B cell (primary cell): ENCODE results near the gene STEAP4. TPM values are rescaled to one million over a fixed set of nuclear protein-coding genes. Genes with fewer than 3 reads are reported as not detected.

Experiments used
- ATAC-seq: fragments of 200-7000 bp; cut with Tn5 transposase; one replicate; pipeline ENCODE4 v1.10.0; 2021; ENCODE audit warnings: low read depth, mild to moderate bottlenecking, moderate number of reproducible peaks, moderate library complexity
- CTCF ChIA-PET: fragments of 350-600 bp; sonication (Branson Sonifier 250); formaldehyde crosslinking; loops from one replicate; lab custom pipeline; 2021; ENCODE audit warnings: antibody characterized with exemption, inconsistent platforms; lab: Charles Lee
- POLR2A ChIA-PET: fragments of 350-600 bp; sonication (Branson Sonifier 250); formaldehyde crosslinking; loops from one replicate; lab custom pipeline; 2021; ENCODE audit warnings: antibody characterized with exemption; lab: Charles Lee
- DNase-seq: peaks from one replicate; pipeline ENCODE4 v3.0.0; 2013
- H2AFZ ChIP-seq: 2 replicates; pipeline ENCODE4 v1.6.1; 2012; ENCODE audit warnings: mild to moderate bottlenecking, low read depth, low read length; ENCODE audit not compliant: insufficient read depth, poor library complexity, severe bottlenecking
- H3K27ac ChIP-seq, 2 donors: 1 replicate in 1 of 2; 2 replicates in 1 of 2; pipeline ENCODE4 v1.5.1; 2012 to 2013; ENCODE audit warnings: low read length in 2 of 2, mild to moderate bottlenecking in 2 of 2, moderate library complexity in 1 of 2
- H3K27me3 ChIP-seq, 4 experiments: fragments of 200-600 bp in 1 of 4; sonication (generic) in 1 of 4; replicated peaks in 1 of 4; 1 replicate in 2 of 4; 2 replicates in 2 of 4; pipeline versions ENCODE4 v1.6.1 to v1.7.0; 2013 to 2016; ENCODE audit warnings: low read length in 3 of 4, mild to moderate bottlenecking in 2 of 4, mixed read lengths in 1 of 4, moderate library complexity in 1 of 4; ENCODE audit not compliant: insufficient read depth in 4 of 4, control insufficient read depth in 3 of 4; ENCODE audit errors: control extremely low read depth in 1 of 4
- H3K36me3 ChIP-seq, 2 experiments: replicated peaks in 1 of 2; 1 replicate in 1 of 2; 2 replicates in 1 of 2; pipeline versions ENCODE4 v1.6.1 to v1.7.1; 2013; ENCODE audit warnings: low read length in 1 of 2; ENCODE audit not compliant: insufficient read depth in 2 of 2, control insufficient read depth in 1 of 2; ENCODE audit errors: control extremely low read depth in 1 of 2, extremely low read depth in 1 of 2
- H3K4me1 ChIP-seq, 2 donors: fragments of 200-600 bp in 1 of 2; sonication (generic) in 1 of 2; 1 replicate in 1 of 2; 2 replicates in 1 of 2; pipeline versions ENCODE4 v1.5.1 to v1.6.1; 2013 to 2017; ENCODE audit warnings: low read length in 2 of 2; ENCODE audit not compliant: control insufficient read depth in 2 of 2, insufficient read depth in 2 of 2
- H3K4me2 ChIP-seq: replicated peaks from 2 replicates; pipeline ENCODE3; 2012; ENCODE audit warnings: mild to moderate bottlenecking, low read depth, low read length; ENCODE audit not compliant: poor library complexity, severe bottlenecking
- H3K4me3 ChIP-seq, 5 experiments: fragments of 200-600 bp in 1 of 5; sonication (generic) in 1 of 5; 1 replicate in 3 of 5; 2 replicates in 2 of 5; pipeline versions ENCODE4 v1.5.1 to v1.7.0; 2011 to 2016; ENCODE audit warnings: low read length in 4 of 5, mild to moderate bottlenecking in 4 of 5, low read depth in 2 of 5, control low read depth in 1 of 5, moderate library complexity in 1 of 5; ENCODE audit not compliant: insufficient read depth in 1 of 5; ENCODE audit errors: control extremely low read depth in 1 of 5, extremely low read depth in 1 of 5
- H3K79me2 ChIP-seq: fragments of 200-600 bp; sonication (generic); one replicate; pipeline ENCODE4 v1.6.0; 2016; ENCODE audit warnings: low read length; ENCODE audit not compliant: control insufficient read depth, insufficient read depth
- H3K9ac ChIP-seq: fragments of 200-600 bp; sonication (generic); 2 replicates; pipeline ENCODE4 v1.6.1; 2017; ENCODE audit warnings: mild to moderate bottlenecking, low read length, moderate library complexity
- H3K9me3 ChIP-seq, 3 donors: one replicate each; pipeline versions ENCODE4 v1.6.1 to v1.7.1; 2013; ENCODE audit warnings: low read length in 2 of 3; ENCODE audit not compliant: control insufficient read depth in 2 of 3, insufficient read depth in 1 of 3; ENCODE audit errors: control extremely low read depth in 1 of 3
- H4K20me1 ChIP-seq: 2 replicates; pipeline ENCODE4 v1.6.0; 2012; ENCODE audit warnings: mild to moderate bottlenecking, low read length; ENCODE audit not compliant: insufficient read depth, control insufficient read depth, poor library complexity, severe bottlenecking
- H3K27ac Mint-ChIP-seq: one replicate; pipeline ENCODE4 v1.8.0; 2021; ENCODE audit warnings: mixed read lengths
- H3K27me3 Mint-ChIP-seq: one replicate; pipeline ENCODE4 v1.8.0; 2021; ENCODE audit warnings: mixed read lengths
- H3K4me1 Mint-ChIP-seq: one replicate; pipeline ENCODE4 v1.8.0; 2021; ENCODE audit warnings: mixed read lengths
- H3K4me3 Mint-ChIP-seq: one replicate; pipeline ENCODE4 v1.8.0; 2021; ENCODE audit warnings: mixed read lengths
- H3K9me3 Mint-ChIP-seq: one replicate; pipeline ENCODE4 v1.8.0; 2022; ENCODE audit warnings: mixed read lengths; ENCODE audit not compliant: insufficient read depth
- CTCF ChIP-seq: fragments of 200-600 bp; IDR thresholded peaks from one replicate; pipeline ENCODE4 v1.8.0; 2022; ENCODE audit warnings: antibody characterized with exemption, mild to moderate bottlenecking
- EZH2 ChIP-seq: IDR thresholded peaks from 2 replicates; pipeline ENCODE4 v1.6.1; 2012; ENCODE audit warnings: borderline replicate concordance, low read depth, mild to moderate bottlenecking, moderate library complexity, low read length; ENCODE audit not compliant: insufficient read depth, poor library complexity, severe bottlenecking
- WGBS: methylation state at CpG from one replicate; pipeline ENCODE4 v1.1.5; 2013; ENCODE audit warnings: missing lambda C conversion rate; ENCODE audit not compliant: insufficient coverage; 5-methylcytosine and 5-hydroxymethylcytosine counted together
- intact Hi-C: fragments of 100-400 bp; cut with micrococcal nuclease; formaldehyde crosslinking; loops from one replicate; pipeline ENCODE4 v1.10.0; 2022
- polyA plus RNA-seq: library from polyadenylated mRNA; depleted of rRNA; stranded (reverse); fragments of >200 nt; gene quantifications from 2 replicates; pipeline ENCODE4 v1.2.3, GENCODE V29; 2012
- total RNA-seq, 2 donors: library from RNA; stranded (reverse); fragments of 120-200 nt in 1 of 2; gene quantifications; 1 replicate in 1 of 2; 2 replicates in 1 of 2; pipeline versions ENCODE4 v1.2.3 to v1.2.4, GENCODE V29; 2013 to 2022

Gene STEAP4
- total and polyA plus RNA-seq, 2 donors (not counting 1 experiment from before 2014, with no cell fraction given) = 0.04 TPM; not detected in 1

- H3K27me3 ChIP-seq = peaks cover 0 to 17% (median 6%) of the 10 kb centered on the region in 4 experiments
- peak overlapping the region in 1 of 5 experiments; percentile 68 for H3K4me3 ChIP-seq
- H3K79me2 ChIP-seq = no peaks in the 10 kb centered on the region
- no peak overlapping the region for H3K4me3 Mint-ChIP-seq
- WGBS = no CpG with 5 or more reads among the region's 3 CpGs
- no peak overlapping the region for H3K27ac Mint-ChIP-seq
- ATAC-seq (no peak), DNase-seq (no peak)
- no peaks in the 10 kb centered on the region for H3K4me1 ChIP-seq
- no peaks in the 10 kb centered on the region for H4K20me1 ChIP-seq
- no peak overlapping the region for H3K9ac ChIP-seq
- POLR2A ChIA-PET = no interaction called here
- no peaks in the 10 kb centered on the region for H3K9me3 ChIP-seq
- H3K4me2 ChIP-seq = no peak overlapping the region
- H3K27ac ChIP-seq = no peak overlapping the region
- intact Hi-C loops = no loop called here
- H3K4me1 Mint-ChIP-seq = peaks cover 2% of the 10 kb centered on the region
- H3K9me3 Mint-ChIP-seq = no peaks in the 10 kb centered on the region
- TF ChIP-seq CTCF (no peak), EZH2 (no peak)
- CTCF ChIA-PET = no interaction called here
- H2AFZ ChIP-seq = no peak overlapping the region
- H3K36me3 ChIP-seq = no peaks in the 10 kb centered on the region
- H3K27me3 Mint-ChIP-seq = peaks cover 26% of the 10 kb centered on the region
These were observed 1.6 kb downstream of the STEAP4 start for GRCh38 chr7:88305044-88305443.

- ChIA-PET POLR2A (no interaction called here), CTCF (no interaction called here)
- intact Hi-C loops = no loop called here
- no peak overlapping the region for H3K9ac ChIP-seq
- no peaks in the 10 kb centered on the region for H3K4me1 ChIP-seq
- ATAC-seq = no peak
- H3K79me2 ChIP-seq = no peaks in the 10 kb centered on the region
- Mint-ChIP-seq H3K4me1 (peaks cover 2% of the 10 kb centered on the region), H3K27me3 (peaks cover 24% of the 10 kb centered on the region), H3K9me3 (no peaks in the 10 kb centered on the region), H3K27ac (no peak overlapping the region), H3K4me3 (no peak overlapping the region)
- H2AFZ ChIP-seq = no peak overlapping the region
- TF ChIP-seq CTCF (no peak), EZH2 (no peak)
- peaks cover 0 to 17% (median 4%) of the 10 kb centered on the region in 4 experiments for H3K27me3 ChIP-seq
- no peaks in the 10 kb centered on the region for H4K20me1 ChIP-seq
- H3K9me3 ChIP-seq = no peaks in the 10 kb centered on the region
- H3K4me2 ChIP-seq = no peak overlapping the region
- 97% methylated on average over 5 of the region's 6 CpGs for WGBS
- no peak overlapping the region for H3K27ac ChIP-seq
- no peaks in the 10 kb centered on the region for H3K36me3 ChIP-seq
- no peak overlapping the region for H3K4me3 ChIP-seq
- DNase-seq = no peak
These were observed 4.2 kb downstream of the STEAP4 start for GRCh38 chr7:88302486-88302885.
